OCI-LY3 (cell line): ENCODE data around the gene VIL1.

ENCODE experiments used
- CTCF ChIP-seq: fragments of 200-600, 300-600 bp; sonication (generic); IDR thresholded peaks from 2 replicates; pipeline ENCODE4 v1.5.1; 2014; ENCODE audit warnings: antibody characterized with exemption, low read length, low read depth
- EZH2phosphoT487 ChIP-seq: fragments of 200-600 bp; shearing (Covaris generic); IDR thresholded peaks from 2 replicates; pipeline ENCODE4 v1.6.1; 2018; ENCODE audit warnings: antibody characterized with exemption, mixed run types, low read depth

- TF ChIP-seq CTCF (no peak), EZH2phosphoT487 (no peak)
Observed at GRCh38 chr2:218429911-218430692, 11.2 kb downstream of the VIL1 start.
